HepG2 (cell line): ENCODE measurements around the gene RABGAP1L. TPM values are rescaled to one million over a fixed set of nuclear protein-coding genes. Genes with fewer than 3 reads are reported as not detected.
A peak's percentile ranks its signal among the peaks of the same experiment; 100 is the strongest.

ENCODE experiments used
- ASH2L ChIP-seq: fragments of 300-600, 200-600 bp; sonication (generic); IDR thresholded peaks from 2 replicates; pipeline ENCODE4 v1.7.0; 2017; ENCODE audit warnings: low read depth, mild to moderate bottlenecking, moderate library complexity, mixed read lengths, low read length; ENCODE audit not compliant: insufficient read length
- BCL6 ChIP-seq: IDR thresholded peaks from 2 replicates; pipeline ENCODE4 v1.6.1; 2016; ENCODE audit warnings: missing genetic modification reagents, missing compliant biosample characterization
- CBX5 ChIP-seq: sonication (generic); formaldehyde crosslinking; IDR thresholded peaks from 2 replicates; pipeline ENCODE4 v1.4.0; 2020; ENCODE audit warnings: missing genetic modification reagents, borderline replicate concordance
- CEBPG ChIP-seq: IDR thresholded peaks from 2 replicates; pipeline ENCODE4 v1.6.1; 2016
- CHCHD3 ChIP-seq: sonication (generic); formaldehyde crosslinking; IDR thresholded peaks from 2 replicates; pipeline ENCODE4 v1.8.0; 2022; ENCODE audit warnings: mild to moderate bottlenecking, missing genetic modification reagents, moderate library complexity
- EP300 ChIP-seq, 3 experiments: sonication (generic) in 1 of 3; formaldehyde crosslinking in 1 of 3; IDR thresholded peaks; 2 replicates each; pipeline versions ENCODE4 v1.5.1 to v1.6.1; 2011 to 2020; ENCODE audit warnings: low read depth in 2 of 3, low read length in 2 of 3, borderline replicate concordance in 1 of 3, improper control_type of control experiment in 1 of 3, mild to moderate bottlenecking in 1 of 3, missing genetic modification reagents in 1 of 3, moderate library complexity in 1 of 3
- FOXP1 ChIP-seq, 2 experiments: fragments of 450-650 bp in 1 of 2; IDR thresholded peaks; 2 replicates each; pipeline ENCODE4 v1.6.1; 2017 to 2018; ENCODE audit warnings: antibody characterized with exemption in 1 of 2
- GATAD2A ChIP-seq: IDR thresholded peaks from 2 replicates; pipeline ENCODE4 v1.6.1; 2016
- HNF4A ChIP-seq: sonication (generic); formaldehyde crosslinking; IDR thresholded peaks from 2 replicates; pipeline ENCODE4 v1.4.0; 2020; ENCODE audit warnings: missing genetic modification reagents
- HNF4G ChIP-seq, 2 experiments: sonication (generic) in 1 of 2; formaldehyde crosslinking in 1 of 2; IDR thresholded peaks; 2 replicates each; pipeline versions ENCODE4 v1.4.0 to v1.6.1; 2011 to 2020; ENCODE audit warnings: borderline replicate concordance in 2 of 2, low read depth in 2 of 2, mild to moderate bottlenecking in 2 of 2, low read length in 1 of 2, missing genetic modification reagents in 1 of 2, moderate library complexity in 1 of 2
- MAFF ChIP-seq: IDR thresholded peaks from 2 replicates; pipeline ENCODE4 v1.6.1; 2011; ENCODE audit warnings: low read depth, low read length, improper control_type of control experiment
- NR2F2 ChIP-seq: IDR thresholded peaks from 2 replicates; pipeline ENCODE4 v1.6.1; 2012; ENCODE audit warnings: low read depth, inconsistent platforms, borderline replicate concordance
- PPARG ChIP-seq: conservative IDR thresholded peaks from 2 replicates; pipeline ENCODE4 v1.6.1; 2016; ENCODE audit warnings: missing biosample characterization, missing genetic modification reagents
- RARA ChIP-seq: IDR thresholded peaks from 2 replicates; pipeline ENCODE4 v1.6.1; 2016; ENCODE audit warnings: missing genetic modification reagents, missing compliant biosample characterization
- SOX6 ChIP-seq, 2 experiments: fragments of 450-650 bp in 1 of 2; sonication (generic) in 1 of 2; formaldehyde crosslinking in 1 of 2; IDR thresholded peaks; 2 replicates each; pipeline versions ENCODE4 v1.4.0 to v1.6.1; 2017 to 2020; ENCODE audit warnings: antibody characterized with exemption in 1 of 2, mild to moderate bottlenecking in 1 of 2, missing genetic modification reagents in 1 of 2
- SP2 ChIP-seq: sonication (generic); formaldehyde crosslinking; IDR thresholded peaks from 2 replicates; pipeline ENCODE4 v1.5.1; 2020; ENCODE audit warnings: mild to moderate bottlenecking, missing genetic modification reagents
- TEAD3 ChIP-seq: optimal IDR thresholded peaks from 2 replicates; pipeline ENCODE3; 2016; ENCODE audit warnings: borderline replicate concordance
- ZNF644 ChIP-seq: IDR thresholded peaks from 2 replicates; pipeline ENCODE4 v1.6.1; 2016; ENCODE audit warnings: low read depth
- ZNF747 ChIP-seq: sonication (generic); formaldehyde crosslinking; IDR thresholded peaks from 2 replicates; pipeline ENCODE4 v1.8.1; 2023; ENCODE audit warnings: missing genetic modification reagents, mild to moderate bottlenecking, borderline replicate concordance
- ZNF768 ChIP-seq: sonication (generic); formaldehyde crosslinking; IDR thresholded peaks from 2 replicates; pipeline ENCODE4 v1.4.0; 2020; ENCODE audit warnings: missing genetic modification reagents
- polyA plus RNA-seq, 8 experiments: library from polyadenylated mRNA; depleted of rRNA in 3 of 8; stranded (reverse) in 7 of 8; unstranded in 1 of 8; fragments of >200 nt; fragmentation: Illumina TruSeq in 4 of 8; extraction: Trizol in 4 of 8; gene quantifications; 2 replicates each; pipeline versions ENCODE4 v1.2.1 to v1.2.3, GENCODE V29; 2011 to 2016; ENCODE audit warnings: low read depth in 4 of 8, missing spikeins in 1 of 8, mixed read lengths in 1 of 8; ENCODE audit not compliant: insufficient read depth in 1 of 8
- total RNA-seq, 5 experiments: library from RNA; depleted of rRNA; stranded (reverse); fragments of >200 nt; fragmentation: Illumina TruSeq; extraction: Trizol; gene quantifications; 2 replicates each; pipeline ENCODE4 v1.2.3, GENCODE V29; 2016; ENCODE audit warnings: low read depth in 1 of 5
- TF ChIP-seq, protein P1 (sequence below): sonication (generic); formaldehyde crosslinking; IDR thresholded peaks from 2 replicates; pipeline ENCODE4 v1.5.1; 2020; ENCODE audit warnings: mild to moderate bottlenecking, missing genetic modification reagents, borderline replicate concordance
- TF ChIP-seq, protein P2 (sequence below): IDR thresholded peaks from 2 replicates; pipeline ENCODE4 v1.6.1; 2012; ENCODE audit warnings: low read depth, low read length, improper control_type of control experiment

The RABGAP1L gene
- total and polyA plus RNA-seq, 2 of the 13 experiments (the other 11 are each of a cell fraction or from before 2014, with no cell fraction given): 7.9 to 22.6 TPM

DNA sequence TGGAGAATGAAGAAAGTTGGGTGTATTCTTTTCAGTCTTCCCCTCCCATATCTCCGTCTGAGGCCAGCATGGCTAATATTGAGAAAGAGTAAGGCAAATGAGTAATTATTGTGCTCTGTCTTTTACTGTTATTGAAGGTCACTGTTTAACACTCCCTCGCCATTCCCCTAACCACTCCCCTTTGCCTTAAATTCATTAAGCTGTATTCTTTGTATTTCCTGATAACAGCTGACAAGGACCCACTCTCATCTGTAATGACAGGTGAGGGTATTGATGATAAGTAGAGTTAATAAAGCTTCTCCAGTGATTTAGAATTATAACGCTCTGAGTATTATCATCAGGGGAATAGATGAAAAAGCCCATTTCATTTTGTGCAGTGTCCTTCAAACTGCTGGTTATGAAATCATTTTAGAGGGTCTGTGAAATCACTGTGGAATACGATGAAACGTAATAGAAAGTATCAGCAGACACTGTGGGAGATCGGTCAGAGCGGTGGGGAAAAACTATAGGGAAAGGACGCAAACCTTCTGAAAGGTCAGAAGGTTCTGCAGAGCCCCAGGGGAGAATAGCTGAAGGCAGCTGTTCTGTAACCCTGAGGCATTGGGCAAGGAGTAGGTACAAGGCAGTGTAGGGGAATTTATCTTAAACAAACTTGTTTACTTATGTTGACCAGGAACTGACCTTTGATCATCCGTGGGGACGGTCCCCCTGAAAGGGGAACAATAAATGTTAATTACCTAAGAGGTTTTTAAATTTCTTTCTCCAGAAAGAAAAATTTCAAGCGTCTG, 794.2 kb downstream of the RABGAP1L start (continued):
- peak; percentile 73; the same call in 1 of the 2 replicates for TF ChIP-seq HNF4G (IDR thresholded peaks at IDR 0.05; ENCODE audit: borderline replicate concordance, low read depth, low read length)
- no peak for TF ChIP-seq HNF4G (CRISPR knock-in tag; IDR thresholded peaks at IDR 0.05; ENCODE audit: borderline replicate concordance, low read depth)
- peak; percentile 66 for TF ChIP-seq BCL6 (CRISPR knock-in tag)
- no peak for TF ChIP-seq SOX6 (IDR thresholded peaks at IDR 0.05)
- peak; percentile 77 for TF ChIP-seq SOX6 (CRISPR knock-in tag; IDR thresholded peaks at IDR 0.05)
- TF ChIP-seq, protein P1, sequence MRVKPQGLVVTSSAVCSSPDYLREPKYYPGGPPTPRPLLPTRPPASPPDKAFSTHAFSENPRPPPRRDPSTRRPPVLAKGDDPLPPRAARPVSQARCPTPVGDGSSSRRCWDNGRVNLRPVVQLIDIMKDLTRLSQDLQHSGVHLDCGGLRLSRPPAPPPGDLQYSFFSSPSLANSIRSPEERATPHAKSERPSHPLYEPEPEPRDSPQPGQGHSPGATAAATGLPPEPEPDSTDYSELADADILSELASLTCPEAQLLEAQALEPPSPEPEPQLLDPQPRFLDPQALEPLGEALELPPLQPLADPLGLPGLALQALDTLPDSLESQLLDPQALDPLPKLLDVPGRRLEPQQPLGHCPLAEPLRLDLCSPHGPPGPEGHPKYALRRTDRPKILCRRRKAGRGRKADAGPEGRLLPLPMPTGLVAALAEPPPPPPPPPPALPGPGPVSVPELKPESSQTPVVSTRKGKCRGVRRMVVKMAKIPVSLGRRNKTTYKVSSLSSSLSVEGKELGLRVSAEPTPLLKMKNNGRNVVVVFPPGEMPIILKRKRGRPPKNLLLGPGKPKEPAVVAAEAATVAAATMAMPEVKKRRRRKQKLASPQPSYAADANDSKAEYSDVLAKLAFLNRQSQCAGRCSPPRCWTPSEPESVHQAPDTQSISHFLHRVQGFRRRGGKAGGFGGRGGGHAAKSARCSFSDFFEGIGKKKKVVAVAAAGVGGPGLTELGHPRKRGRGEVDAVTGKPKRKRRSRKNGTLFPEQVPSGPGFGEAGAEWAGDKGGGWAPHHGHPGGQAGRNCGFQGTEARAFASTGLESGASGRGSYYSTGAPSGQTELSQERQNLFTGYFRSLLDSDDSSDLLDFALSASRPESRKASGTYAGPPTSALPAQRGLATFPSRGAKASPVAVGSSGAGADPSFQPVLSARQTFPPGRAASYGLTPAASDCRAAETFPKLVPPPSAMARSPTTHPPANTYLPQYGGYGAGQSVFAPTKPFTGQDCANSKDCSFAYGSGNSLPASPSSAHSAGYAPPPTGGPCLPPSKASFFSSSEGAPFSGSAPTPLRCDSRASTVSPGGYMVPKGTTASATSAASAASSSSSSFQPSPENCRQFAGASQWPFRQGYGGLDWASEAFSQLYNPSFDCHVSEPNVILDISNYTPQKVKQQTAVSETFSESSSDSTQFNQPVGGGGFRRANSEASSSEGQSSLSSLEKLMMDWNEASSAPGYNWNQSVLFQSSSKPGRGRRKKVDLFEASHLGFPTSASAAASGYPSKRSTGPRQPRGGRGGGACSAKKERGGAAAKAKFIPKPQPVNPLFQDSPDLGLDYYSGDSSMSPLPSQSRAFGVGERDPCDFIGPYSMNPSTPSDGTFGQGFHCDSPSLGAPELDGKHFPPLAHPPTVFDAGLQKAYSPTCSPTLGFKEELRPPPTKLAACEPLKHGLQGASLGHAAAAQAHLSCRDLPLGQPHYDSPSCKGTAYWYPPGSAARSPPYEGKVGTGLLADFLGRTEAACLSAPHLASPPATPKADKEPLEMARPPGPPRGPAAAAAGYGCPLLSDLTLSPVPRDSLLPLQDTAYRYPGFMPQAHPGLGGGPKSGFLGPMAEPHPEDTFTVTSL: peak; percentile 60; the same call in 1 of the 2 replicates
- peak; percentile 9; the same call in 1 of the 2 replicates for TF ChIP-seq CEBPG (CRISPR knock-in tag)
- TF ChIP-seq CHCHD3 (CRISPR knock-in tag): no peak
- TF ChIP-seq SP2 (CRISPR knock-in tag): no peak
- peak; percentile 68; the same call in 1 of the 2 replicates for TF ChIP-seq NR2F2
- no peak for TF ChIP-seq ZNF768 (CRISPR knock-in tag)
- no peak for TF ChIP-seq ZNF747 (CRISPR knock-in tag)
- TF ChIP-seq ZNF644 (CRISPR knock-in tag): no peak
- TF ChIP-seq RARA (CRISPR knock-in tag): peak; percentile 42
- TF ChIP-seq PPARG (CRISPR knock-in tag): 0 out of 2 replicates have a peak, but pooled peaks have one; percentile 15
- peak; percentile 43 for TF ChIP-seq TEAD3 (CRISPR knock-in tag)
- TF ChIP-seq, protein P2, sequence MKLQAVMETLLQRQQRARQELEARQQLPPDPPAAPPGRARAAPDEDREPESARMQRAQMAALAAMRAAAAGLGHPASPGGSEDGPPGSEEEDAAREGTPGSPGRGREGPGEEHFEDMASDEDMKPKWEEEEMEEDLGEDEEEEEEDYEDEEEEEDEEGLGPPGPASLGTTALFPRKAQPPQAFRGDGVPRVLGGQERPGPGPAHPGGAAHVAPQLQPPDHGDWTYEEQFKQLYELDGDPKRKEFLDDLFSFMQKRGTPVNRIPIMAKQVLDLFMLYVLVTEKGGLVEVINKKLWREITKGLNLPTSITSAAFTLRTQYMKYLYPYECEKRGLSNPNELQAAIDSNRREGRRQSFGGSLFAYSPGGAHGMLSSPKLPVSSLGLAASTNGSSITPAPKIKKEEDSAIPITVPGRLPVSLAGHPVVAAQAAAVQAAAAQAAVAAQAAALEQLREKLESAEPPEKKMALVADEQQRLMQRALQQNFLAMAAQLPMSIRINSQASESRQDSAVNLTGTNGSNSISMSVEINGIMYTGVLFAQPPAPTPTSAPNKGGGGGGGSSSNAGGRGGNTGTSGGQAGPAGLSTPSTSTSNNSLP: peak; percentile 21; the same call in 1 of the 2 replicates
- peak; percentile 65 for TF ChIP-seq GATAD2A (CRISPR knock-in tag)
- TF ChIP-seq FOXP1 (IDR thresholded peaks at IDR 0.05): no peak
- TF ChIP-seq FOXP1 (CRISPR knock-in tag; IDR thresholded peaks at IDR 0.05): peak; percentile 60; the same call in 1 of the 2 replicates
- no peak for TF ChIP-seq MAFF
- no peak for TF ChIP-seq CBX5 (CRISPR knock-in tag)
- peak in 1 of 2 experiments; percentile 59; a peak in 1 of 4 replicates for TF ChIP-seq EP300 (IDR thresholded peaks at IDR 0.05; ENCODE audit: low read depth in 2 of 2, low read length in 2 of 2)
- no peak for TF ChIP-seq EP300 (CRISPR knock-in tag; IDR thresholded peaks at IDR 0.05; ENCODE audit: borderline replicate concordance)
- TF ChIP-seq ASH2L: peak; percentile 16
- peak; percentile 73 for TF ChIP-seq HNF4A (CRISPR knock-in tag)
